Gastrocnemius medialis (tissue), 4 donors: ENCODE data around the gene LAMA1.

Experiments used
- POLR2A ChIP-seq, 2 donors: fragments of 450-650 bp; IDR thresholded peaks; one replicate each; pipeline ENCODE4 v1.6.1; 2017; ENCODE audit warnings: antibody characterized with exemption in 2 of 2, mild to moderate bottlenecking in 2 of 2, moderate library complexity in 2 of 2
- TF ChIP-seq, protein P1 (sequence below), 5 experiments: fragments of 450-650 bp in 3 of 5; fragments of 200-600 bp in 2 of 5; sonication (generic) in 2 of 5; IDR thresholded peaks in 4 of 5; conservative IDR thresholded peaks in 1 of 5; 1 replicate in 4 of 5; 2 replicates in 1 of 5; pipeline ENCODE4 v1.5.1; 2016 to 2019; ENCODE audit warnings: antibody characterized with exemption in 5 of 5, mild to moderate bottlenecking in 3 of 5, moderate library complexity in 3 of 5

DNA sequence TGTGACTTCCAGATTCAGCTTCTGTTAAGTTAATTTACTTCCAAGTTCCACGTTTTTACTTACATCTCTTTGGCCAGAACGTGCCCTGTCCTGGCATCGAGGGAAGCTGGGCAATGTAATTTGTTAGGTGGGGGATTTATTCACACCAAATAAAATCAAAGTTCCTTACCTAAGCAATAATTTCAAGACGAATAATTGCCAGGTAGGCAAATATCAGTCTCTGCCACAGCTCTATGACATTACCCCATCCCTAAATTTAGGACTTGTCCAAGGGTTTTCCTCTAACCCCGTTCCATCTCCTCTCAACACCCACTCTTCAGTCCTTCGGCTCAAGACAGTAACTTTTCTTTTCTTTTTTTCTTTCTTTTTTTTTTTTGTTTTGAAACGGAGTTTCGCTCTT lies 38.3 kb upstream of the LAMA1 start:
- TF ChIP-seq, protein P1, sequence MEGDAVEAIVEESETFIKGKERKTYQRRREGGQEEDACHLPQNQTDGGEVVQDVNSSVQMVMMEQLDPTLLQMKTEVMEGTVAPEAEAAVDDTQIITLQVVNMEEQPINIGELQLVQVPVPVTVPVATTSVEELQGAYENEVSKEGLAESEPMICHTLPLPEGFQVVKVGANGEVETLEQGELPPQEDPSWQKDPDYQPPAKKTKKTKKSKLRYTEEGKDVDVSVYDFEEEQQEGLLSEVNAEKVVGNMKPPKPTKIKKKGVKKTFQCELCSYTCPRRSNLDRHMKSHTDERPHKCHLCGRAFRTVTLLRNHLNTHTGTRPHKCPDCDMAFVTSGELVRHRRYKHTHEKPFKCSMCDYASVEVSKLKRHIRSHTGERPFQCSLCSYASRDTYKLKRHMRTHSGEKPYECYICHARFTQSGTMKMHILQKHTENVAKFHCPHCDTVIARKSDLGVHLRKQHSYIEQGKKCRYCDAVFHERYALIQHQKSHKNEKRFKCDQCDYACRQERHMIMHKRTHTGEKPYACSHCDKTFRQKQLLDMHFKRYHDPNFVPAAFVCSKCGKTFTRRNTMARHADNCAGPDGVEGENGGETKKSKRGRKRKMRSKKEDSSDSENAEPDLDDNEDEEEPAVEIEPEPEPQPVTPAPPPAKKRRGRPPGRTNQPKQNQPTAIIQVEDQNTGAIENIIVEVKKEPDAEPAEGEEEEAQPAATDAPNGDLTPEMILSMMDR (IDR thresholded peaks at IDR 0.05 in 4 of 5, conservative IDR thresholded peaks at IDR 0.05 in 1 of 5) = no peak
- no peak for TF ChIP-seq POLR2A (IDR thresholded peaks at IDR 0.05)
